HG03175 (cell line): ENCODE results near the gene CDS1.
"Not testable (repeated sequence)": the region's sequence is repeated elsewhere in the genome, so short reads cannot be mapped to it uniquely, and the experiment has no call there.

Experiments
- ATAC-seq: cut with Tn5 transposase; IDR thresholded peaks from one replicate; pipeline ENCODE4 v1.9.1; 2021; ENCODE audit warnings: mild to moderate bottlenecking, moderate library complexity; ENCODE audit not compliant: unreplicated experiment

CDS1 gene

DNA sequence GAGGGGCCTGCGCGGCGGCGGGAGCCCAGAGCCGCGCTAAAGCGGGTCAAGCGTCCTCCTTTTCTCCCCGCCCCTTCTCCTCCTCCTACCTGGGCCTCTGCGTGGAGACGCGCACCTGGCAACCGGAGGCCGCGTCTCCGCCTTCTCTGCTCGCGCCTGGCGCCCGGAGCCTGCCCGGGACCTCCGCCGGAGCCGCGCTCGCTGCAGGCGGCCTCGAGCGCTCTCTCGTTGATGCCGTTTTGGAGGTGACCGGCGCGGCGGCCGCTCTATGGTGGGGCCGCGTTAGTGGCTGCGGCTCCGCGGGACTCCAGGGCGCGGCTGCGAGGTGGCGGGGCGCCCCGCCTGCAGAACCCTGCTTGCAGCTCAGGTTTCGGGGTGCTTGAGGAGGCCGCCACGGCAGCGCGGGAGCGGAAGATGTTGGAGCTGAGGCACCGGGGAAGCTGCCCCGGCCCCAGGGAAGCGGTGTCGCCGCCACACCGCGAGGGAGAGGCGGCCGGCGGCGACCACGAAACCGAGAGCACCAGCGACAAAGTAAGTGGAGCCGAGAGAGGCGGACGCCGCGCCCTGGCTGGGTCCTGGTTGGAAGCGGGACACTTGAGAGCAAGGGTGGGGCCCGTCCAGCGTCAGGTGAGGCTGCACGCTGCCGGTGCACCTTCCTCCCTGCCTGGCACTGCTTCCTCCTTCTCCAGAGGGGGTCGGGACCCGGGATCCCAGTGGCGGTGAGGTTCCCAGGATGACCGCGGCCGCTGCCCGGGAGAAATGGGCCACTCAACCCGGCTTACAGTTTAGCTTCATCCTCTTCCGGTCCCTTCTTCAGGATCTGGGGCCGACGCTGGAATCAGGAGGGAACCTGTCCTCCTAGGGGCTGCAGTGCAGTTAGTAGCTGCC, at the start of gene CDS1:
TSS of gene CDS1 (plus strand) at position 140 of the 888 bp plus-strand sequence. CDS start at position 415, 275 bp downstream.
- ATAC-seq = peak; percentile 41

- no peak for ATAC-seq
These were observed 47.0 kb upstream of the CDS1 start for GRCh38 chr4:84535901-84536300.

- no peak for ATAC-seq
These were observed 37.8 kb upstream of the CDS1 start for GRCh38 chr4:84545093-84545492.

GRCh38 chr4:84547211-84547610, 35.7 kb upstream of the CDS1 start:
- ATAC-seq = no peak

DNA sequence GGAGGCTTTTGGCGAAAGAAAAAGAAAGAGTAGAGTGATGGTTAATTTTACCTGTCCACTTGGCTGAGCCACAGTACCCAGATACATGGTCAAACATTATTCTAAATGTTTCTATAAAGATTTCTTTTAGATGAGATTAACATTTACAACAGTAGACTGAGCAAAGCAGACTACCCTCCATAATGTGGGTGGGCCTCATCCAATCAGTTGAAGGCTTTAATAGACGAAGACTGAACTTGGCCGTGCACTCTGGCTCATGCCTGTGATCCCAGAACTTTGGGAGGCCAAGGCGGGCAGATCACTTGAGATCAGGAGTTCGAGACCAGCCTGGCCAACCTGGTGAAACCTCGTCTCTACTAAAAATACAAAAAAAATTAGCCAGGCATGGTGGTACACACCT, 33.7 kb upstream of the CDS1 start:
- not testable (repeated sequence) for ATAC-seq

DNA sequence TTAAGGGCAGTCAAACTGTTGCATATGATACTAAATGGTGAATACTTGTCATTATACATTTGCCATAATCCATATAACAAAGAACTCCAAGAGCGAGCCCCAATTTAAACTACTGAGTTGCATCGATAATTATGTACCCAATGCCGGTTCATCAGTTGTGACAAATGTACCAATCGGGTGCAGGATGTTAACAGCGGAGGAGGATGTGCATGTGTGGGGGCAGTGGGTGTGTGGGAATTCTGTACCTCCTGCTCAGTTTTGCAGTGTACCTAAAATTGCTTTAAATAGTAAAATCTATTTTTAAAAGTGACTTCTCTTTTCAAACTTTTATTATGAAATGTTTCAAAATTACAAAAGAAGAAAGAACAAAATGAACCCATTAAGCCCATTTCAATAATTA, 20.8 kb upstream of the CDS1 start:
- no peak for ATAC-seq

- no peak for ATAC-seq
These were observed 19.9 kb upstream of the CDS1 start for GRCh38 chr4:84563002-84563401.

DNA sequence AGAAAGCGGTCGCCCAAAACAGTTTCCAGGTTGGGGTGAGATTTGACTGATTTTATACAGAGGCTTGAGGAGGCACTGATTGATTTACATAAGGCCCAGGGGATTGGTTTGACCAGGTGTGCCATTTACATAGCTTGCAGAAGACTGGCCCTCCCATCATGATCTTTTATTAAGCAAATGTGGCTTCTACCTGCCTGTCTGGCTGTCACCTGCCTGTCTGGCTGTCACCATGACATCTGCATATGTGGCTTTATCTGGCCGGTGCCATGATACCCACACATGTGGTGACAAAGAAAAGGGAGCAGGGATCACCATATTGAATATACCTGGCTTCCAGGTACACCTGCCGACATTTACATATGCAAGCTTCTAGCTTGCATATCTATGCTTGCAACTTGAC, 17.0 kb upstream of the CDS1 start:
- no peak for ATAC-seq

GRCh38 chr4:84568496-84568895, 14.4 kb upstream of the CDS1 start:
- ATAC-seq = no peak

GRCh38 chr4:84569009-84569408, 13.9 kb upstream of the CDS1 start:
- ATAC-seq = no peak

DNA sequence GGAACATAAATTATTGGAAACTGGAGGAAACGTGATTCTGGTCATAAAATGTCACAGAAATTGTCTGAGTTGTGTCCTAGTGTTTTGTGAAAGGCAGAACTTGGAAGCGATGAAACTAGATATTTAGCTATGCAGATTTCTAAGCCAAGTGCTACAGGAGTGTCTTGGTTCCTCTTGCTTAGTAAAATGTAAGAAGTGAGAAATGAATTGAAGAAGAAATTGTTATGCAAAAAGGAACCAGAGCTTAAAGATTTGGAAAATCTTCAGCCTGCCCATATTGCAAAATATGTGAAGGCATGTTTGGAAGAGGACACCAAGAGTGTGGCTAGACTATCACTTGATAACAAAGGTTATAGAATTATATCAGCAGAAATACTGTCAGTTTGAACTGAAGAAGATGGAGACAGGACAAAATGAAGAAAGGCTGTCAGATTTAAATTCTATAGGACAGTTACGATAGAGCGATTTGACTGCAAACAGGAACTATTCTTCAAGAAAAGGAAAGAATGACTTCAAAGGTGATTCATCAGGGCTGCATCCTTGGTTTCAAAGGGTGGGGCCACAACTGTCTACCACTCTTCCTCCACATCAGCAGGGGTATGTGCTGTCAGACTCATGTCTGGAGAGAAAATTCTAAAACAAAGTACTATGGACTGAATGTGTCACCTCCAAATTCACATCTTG, 9.4 kb upstream of the CDS1 start:
- ATAC-seq = no peak

DNA sequence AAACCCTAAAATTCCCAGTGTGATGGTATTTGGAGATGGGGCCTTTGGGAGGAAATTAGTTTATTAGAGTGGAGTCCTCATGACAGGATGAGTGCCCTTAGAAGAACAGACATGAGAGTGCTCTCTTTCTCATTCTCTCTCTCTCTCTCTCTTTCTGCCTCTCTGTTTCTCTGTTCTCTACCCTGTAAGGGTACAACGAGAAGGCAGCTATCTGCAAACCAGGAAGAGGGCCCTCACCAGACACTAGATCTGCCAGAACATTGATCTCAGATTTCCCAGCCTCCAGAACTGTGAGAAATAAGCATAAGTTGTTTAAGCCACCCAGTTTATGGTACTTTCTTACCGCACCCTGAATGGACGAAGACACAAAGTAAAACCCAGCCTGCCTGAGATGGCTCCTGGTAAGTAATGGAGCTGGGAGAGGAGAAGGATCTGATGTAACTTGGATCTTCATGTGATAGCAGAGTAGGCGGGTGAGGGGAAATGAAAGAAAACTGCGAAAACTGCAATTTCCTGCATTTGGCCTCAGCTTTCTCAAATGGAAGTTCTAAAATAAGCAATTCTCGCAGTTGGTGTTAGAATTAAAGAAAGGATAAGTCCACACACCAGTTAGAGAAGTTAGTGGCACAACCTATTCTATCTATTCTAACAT, 8.7 kb upstream of the CDS1 start:
- no peak for ATAC-seq

DNA sequence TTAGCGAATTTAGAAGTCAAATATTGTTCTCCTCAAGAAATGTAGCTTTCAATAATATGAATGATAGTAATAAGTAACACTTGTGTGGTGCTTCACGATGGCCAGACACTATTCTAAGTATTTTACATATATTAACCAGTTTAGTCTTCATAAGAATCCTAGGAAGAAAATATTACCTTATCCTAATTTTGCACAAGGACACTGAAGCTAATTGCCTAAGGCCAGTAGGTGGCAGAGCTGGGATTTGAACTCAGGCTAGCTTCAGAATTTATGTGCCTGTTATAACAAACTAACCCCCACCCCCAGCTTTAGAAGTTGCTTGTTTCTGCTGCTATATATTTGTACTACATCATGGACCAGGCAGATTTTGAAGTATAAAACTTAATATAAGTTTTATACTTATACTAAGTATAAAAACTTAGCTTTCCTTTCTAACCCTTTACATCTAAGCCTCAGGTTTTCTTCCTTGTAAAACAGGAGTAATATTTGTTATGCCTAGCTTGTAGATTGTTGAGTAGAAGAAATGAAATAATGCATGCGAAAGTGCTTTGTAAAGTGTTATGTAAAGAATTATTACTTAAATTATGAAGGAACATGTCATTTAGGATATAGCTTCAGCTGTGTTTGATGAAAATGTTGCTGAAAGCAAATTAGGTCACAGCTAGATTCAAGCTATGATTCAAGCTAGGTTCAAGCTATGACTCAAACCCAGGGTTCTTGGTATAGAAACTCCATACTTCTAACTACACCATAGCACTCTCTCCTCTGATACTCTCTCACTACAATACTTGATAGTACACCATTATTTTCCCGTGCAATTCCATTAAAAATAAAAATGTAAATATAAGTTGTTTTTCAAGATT, 4.2 kb upstream of the CDS1 start:
- no peak for ATAC-seq

DNA sequence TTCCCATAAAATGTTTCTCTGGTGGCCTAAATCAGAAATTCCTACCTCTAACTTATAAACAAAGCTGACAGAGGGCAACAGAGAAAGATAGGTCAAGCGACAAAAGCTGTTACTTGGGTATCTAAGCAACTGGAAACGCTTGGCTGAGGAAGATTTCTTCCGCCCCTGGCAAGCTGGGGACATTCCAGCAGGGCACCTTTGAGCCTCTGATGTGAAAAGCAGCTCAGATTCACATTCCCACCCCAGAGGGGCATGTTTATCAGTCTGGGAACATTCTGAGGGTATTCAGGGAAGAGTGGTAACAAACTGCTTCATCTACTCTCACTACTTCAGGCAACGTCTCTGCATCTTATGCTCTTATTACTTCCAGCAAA, 3.5 kb upstream of the CDS1 start:
- no peak for ATAC-seq

DNA sequence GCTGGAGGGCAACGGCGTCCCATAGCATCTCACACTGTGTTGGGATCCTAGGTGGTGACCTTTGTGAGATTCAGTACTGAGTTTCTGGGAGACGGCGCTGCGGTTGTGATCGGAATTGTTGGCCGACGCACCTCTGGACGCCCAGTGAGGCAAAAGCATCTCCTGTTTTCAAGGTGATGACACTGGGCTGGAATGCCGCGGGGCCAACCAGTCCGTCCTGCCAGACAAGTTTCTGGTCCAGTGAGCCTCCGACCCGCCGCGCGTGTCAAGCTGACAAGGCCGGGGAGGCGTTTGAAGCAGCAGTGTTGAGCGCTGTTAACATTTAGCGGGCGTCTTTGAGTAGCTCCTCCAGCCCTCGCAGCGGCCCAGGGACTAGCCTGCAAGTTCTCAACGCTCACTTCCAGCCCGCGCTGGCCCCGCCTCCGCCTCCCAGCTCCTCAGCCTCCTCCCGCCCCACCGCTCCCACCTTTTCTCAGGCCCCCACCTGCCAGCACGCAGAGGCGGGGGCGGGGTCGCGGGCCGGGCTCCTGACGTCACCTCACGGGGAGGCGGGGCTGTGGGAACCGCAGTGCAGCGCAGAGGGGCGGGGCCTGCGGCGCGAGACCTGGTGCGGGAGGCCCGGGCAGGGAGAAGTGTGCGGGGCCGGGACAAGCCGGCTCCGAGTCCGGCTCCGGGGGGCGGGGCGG, 482 bp upstream of the CDS1 start:
- ATAC-seq = peak; percentile 78

GRCh38 chr4:84583876-84584380, 1.0 kb downstream of the CDS1 start:
- no peak for ATAC-seq

- no peak for ATAC-seq
These were observed 2.3 kb downstream of the CDS1 start for GRCh38 chr4:84585251-84585650.

GRCh38 chr4:84594724-84595123, 11.8 kb downstream of the CDS1 start:
- ATAC-seq = no peak

GRCh38 chr4:84596826-84597225, 13.9 kb downstream of the CDS1 start:
- no peak for ATAC-seq

- no peak for ATAC-seq
These were observed 14.5 kb downstream of the CDS1 start for GRCh38 chr4:84597450-84597849.
